H1 (cell line): ENCODE results near the gene NHSL2. TPM values are rescaled to one million over a fixed set of nuclear protein-coding genes. Genes with fewer than 3 reads are reported as not detected.

Experiments
- JUN ChIP-seq: IDR thresholded peaks from 2 replicates; pipeline ENCODE4 v1.6.1; 2011; ENCODE audit warnings: low read depth, mild to moderate bottlenecking, improper control_type of control experiment, low read length
- polyA plus RNA-seq, 7 experiments: library from polyadenylated mRNA; depleted of rRNA in 3 of 7; stranded (reverse) in 5 of 7; unstranded in 2 of 7; fragments of >200 nt in 5 of 7; fragments of 200-250 nt in 2 of 7; gene quantifications; 1 replicate in 5 of 7; 2 replicates in 1 of 7; 4 replicates in 1 of 7; pipeline versions ENCODE4 v1.2.1 to v1.2.3, GENCODE V29; 2011 to 2013; ENCODE audit warnings: missing spikeins in 2 of 7, mixed read lengths in 2 of 7
- total RNA-seq: library from RNA; stranded (reverse); fragmentation: NEBNext Ultra II Directional; extraction: Animal tissue kit (Norgen Biotek cat#: 25700); gene quantifications from 2 replicates; pipeline ENCODE4 v1.2.1, GENCODE V29; 2021

NHSL2 gene
- total and polyA plus RNA-seq, 2 of the 8 experiments (the other 6 are each of a cell fraction or from before 2014, with no cell fraction given) = 3.7 to 7.2 TPM

DNA sequence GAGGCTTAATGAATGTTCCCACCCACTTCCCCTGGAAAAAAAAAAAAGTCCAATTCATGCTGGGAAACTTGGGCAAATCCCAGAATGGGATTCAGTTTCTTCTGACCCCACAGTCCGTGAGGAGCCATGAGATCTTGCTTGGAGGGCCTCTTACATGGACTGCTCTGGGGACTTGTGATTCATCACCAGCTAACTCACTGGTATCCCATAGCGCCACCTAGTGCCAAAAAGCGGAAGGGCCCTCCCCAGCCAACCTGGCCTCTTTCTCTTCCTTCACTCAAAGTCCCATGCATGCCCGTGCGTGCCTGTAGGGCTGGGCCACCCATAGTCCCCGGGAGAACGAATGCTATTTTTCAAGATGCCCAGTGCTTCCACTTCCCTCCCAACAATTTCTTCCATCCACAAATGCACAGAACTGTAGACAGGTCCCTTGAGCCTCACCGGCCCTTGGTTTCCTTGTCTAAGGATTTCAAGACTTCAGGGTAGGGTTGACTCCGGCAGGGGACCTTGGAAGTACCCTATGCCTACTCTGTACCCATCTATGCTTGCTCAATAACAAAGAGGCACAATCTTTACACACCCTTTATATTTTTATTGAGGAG, 216.0 kb downstream of the NHSL2 start (continued):
- TF ChIP-seq JUN = no peak
